H1 (cell line): ENCODE results near the gene TCHP. TPM values are rescaled to one million over a fixed set of nuclear protein-coding genes. Genes with fewer than 3 reads are reported as not detected.

Source experiments
- GTF2F1 ChIP-seq: IDR thresholded peaks from 2 replicates; pipeline ENCODE4 v1.6.1; 2012; ENCODE audit warnings: low read depth, low read length, improper control_type of control experiment, borderline replicate concordance
- JUN ChIP-seq: IDR thresholded peaks from 2 replicates; pipeline ENCODE4 v1.6.1; 2011; ENCODE audit warnings: low read depth, mild to moderate bottlenecking, improper control_type of control experiment, low read length
- POU5F1 ChIP-seq: IDR thresholded peaks from 2 replicates; pipeline ENCODE4 v1.6.1; 2011; ENCODE audit warnings: low read depth, mild to moderate bottlenecking, low read length, moderate library complexity
- TBP ChIP-seq: IDR thresholded peaks from 2 replicates; pipeline ENCODE4 v1.6.1; 2011; ENCODE audit warnings: low read depth, low read length, improper control_type of control experiment
- TCF12 ChIP-seq: IDR thresholded peaks from 2 replicates; pipeline ENCODE4 v1.6.1; 2011; ENCODE audit warnings: low read depth, mild to moderate bottlenecking, low read length
- polyA plus RNA-seq, 7 experiments: library from polyadenylated mRNA; depleted of rRNA in 3 of 7; stranded (reverse) in 5 of 7; unstranded in 2 of 7; fragments of >200 nt in 5 of 7; fragments of 200-250 nt in 2 of 7; gene quantifications; 1 replicate in 5 of 7; 2 replicates in 1 of 7; 4 replicates in 1 of 7; pipeline versions ENCODE4 v1.2.1 to v1.2.3, GENCODE V29; 2011 to 2013; ENCODE audit warnings: missing spikeins in 2 of 7, mixed read lengths in 2 of 7
- total RNA-seq: library from RNA; stranded (reverse); fragmentation: NEBNext Ultra II Directional; extraction: Animal tissue kit (Norgen Biotek cat#: 25700); gene quantifications from 2 replicates; pipeline ENCODE4 v1.2.1, GENCODE V29; 2021
- TF ChIP-seq, protein P1 (sequence below): fragments of 300-600 bp; sonication (generic); IDR thresholded peaks from 2 replicates; pipeline ENCODE4 v1.7.1; 2012; ENCODE audit warnings: low read length, moderate library complexity, mild to moderate bottlenecking, inconsistent platforms; ENCODE audit not compliant: insufficient replicate concordance

Gene TCHP
- total and polyA plus RNA-seq, 2 of the 8 experiments (the other 6 are each of a cell fraction or from before 2014, with no cell fraction given) = 2.8 to 4.5 TPM

DNA sequence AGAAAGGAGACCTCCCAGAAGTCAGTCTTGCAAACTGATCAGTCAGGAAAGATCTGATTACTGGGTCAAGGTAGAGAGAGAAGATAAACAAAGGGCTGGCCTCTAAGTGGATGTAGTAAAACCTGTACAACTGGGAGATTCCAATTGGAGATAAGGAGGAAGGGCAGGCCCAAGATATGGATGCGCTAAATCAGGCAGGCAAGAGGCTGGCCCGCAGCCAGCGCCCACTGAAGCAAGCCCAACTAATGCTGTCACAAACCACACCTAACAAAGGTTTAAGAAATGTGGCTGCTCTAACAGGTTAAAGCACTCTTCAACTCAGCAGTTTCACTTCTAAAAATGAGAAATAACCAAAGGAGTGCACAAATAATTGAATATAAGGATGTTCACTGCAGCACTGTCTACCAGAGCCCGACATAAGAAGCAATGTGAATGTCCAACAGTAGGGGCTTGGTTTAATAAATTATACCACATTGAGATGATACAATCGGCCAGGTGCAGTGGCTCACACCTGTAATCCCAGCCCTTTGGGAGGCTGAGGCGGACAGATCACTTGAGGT, 24.4 kb upstream of the TCHP start (continued):
- TF ChIP-seq, protein P1, sequence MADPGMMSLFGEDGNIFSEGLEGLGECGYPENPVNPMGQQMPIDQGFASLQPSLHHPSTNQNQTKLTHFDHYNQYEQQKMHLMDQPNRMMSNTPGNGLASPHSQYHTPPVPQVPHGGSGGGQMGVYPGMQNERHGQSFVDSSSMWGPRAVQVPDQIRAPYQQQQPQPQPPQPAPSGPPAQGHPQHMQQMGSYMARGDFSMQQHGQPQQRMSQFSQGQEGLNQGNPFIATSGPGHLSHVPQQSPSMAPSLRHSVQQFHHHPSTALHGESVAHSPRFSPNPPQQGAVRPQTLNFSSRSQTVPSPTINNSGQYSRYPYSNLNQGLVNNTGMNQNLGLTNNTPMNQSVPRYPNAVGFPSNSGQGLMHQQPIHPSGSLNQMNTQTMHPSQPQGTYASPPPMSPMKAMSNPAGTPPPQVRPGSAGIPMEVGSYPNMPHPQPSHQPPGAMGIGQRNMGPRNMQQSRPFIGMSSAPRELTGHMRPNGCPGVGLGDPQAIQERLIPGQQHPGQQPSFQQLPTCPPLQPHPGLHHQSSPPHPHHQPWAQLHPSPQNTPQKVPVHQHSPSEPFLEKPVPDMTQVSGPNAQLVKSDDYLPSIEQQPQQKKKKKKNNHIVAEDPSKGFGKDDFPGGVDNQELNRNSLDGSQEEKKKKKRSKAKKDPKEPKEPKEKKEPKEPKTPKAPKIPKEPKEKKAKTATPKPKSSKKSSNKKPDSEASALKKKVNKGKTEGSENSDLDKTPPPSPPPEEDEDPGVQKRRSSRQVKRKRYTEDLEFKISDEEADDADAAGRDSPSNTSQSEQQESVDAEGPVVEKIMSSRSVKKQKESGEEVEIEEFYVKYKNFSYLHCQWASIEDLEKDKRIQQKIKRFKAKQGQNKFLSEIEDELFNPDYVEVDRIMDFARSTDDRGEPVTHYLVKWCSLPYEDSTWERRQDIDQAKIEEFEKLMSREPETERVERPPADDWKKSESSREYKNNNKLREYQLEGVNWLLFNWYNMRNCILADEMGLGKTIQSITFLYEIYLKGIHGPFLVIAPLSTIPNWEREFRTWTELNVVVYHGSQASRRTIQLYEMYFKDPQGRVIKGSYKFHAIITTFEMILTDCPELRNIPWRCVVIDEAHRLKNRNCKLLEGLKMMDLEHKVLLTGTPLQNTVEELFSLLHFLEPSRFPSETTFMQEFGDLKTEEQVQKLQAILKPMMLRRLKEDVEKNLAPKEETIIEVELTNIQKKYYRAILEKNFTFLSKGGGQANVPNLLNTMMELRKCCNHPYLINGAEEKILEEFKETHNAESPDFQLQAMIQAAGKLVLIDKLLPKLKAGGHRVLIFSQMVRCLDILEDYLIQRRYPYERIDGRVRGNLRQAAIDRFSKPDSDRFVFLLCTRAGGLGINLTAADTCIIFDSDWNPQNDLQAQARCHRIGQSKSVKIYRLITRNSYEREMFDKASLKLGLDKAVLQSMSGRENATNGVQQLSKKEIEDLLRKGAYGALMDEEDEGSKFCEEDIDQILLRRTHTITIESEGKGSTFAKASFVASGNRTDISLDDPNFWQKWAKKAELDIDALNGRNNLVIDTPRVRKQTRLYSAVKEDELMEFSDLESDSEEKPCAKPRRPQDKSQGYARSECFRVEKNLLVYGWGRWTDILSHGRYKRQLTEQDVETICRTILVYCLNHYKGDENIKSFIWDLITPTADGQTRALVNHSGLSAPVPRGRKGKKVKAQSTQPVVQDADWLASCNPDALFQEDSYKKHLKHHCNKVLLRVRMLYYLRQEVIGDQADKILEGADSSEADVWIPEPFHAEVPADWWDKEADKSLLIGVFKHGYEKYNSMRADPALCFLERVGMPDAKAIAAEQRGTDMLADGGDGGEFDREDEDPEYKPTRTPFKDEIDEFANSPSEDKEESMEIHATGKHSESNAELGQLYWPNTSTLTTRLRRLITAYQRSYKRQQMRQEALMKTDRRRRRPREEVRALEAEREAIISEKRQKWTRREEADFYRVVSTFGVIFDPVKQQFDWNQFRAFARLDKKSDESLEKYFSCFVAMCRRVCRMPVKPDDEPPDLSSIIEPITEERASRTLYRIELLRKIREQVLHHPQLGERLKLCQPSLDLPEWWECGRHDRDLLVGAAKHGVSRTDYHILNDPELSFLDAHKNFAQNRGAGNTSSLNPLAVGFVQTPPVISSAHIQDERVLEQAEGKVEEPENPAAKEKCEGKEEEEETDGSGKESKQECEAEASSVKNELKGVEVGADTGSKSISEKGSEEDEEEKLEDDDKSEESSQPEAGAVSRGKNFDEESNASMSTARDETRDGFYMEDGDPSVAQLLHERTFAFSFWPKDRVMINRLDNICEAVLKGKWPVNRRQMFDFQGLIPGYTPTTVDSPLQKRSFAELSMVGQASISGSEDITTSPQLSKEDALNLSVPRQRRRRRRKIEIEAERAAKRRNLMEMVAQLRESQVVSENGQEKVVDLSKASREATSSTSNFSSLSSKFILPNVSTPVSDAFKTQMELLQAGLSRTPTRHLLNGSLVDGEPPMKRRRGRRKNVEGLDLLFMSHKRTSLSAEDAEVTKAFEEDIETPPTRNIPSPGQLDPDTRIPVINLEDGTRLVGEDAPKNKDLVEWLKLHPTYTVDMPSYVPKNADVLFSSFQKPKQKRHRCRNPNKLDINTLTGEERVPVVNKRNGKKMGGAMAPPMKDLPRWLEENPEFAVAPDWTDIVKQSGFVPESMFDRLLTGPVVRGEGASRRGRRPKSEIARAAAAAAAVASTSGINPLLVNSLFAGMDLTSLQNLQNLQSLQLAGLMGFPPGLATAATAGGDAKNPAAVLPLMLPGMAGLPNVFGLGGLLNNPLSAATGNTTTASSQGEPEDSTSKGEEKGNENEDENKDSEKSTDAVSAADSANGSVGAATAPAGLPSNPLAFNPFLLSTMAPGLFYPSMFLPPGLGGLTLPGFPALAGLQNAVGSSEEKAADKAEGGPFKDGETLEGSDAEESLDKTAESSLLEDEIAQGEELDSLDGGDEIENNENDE = no peak
- no peak for TF ChIP-seq POU5F1
- no peak for TF ChIP-seq TCF12
- no peak for TF ChIP-seq GTF2F1
- TF ChIP-seq TBP = no peak
- no peak for TF ChIP-seq JUN
